HCEC 1CT (cell line): ENCODE data around the gene PTH2.
"Not testable (repeated sequence)": the region's sequence is repeated elsewhere in the genome, so short reads cannot be mapped to it uniquely, and the experiment has no call there.

Source experiments
- DNase-seq: peaks from one replicate; pipeline ENCODE4 v3.0.0-alpha.2; 2017

PTH2 gene

DNA sequence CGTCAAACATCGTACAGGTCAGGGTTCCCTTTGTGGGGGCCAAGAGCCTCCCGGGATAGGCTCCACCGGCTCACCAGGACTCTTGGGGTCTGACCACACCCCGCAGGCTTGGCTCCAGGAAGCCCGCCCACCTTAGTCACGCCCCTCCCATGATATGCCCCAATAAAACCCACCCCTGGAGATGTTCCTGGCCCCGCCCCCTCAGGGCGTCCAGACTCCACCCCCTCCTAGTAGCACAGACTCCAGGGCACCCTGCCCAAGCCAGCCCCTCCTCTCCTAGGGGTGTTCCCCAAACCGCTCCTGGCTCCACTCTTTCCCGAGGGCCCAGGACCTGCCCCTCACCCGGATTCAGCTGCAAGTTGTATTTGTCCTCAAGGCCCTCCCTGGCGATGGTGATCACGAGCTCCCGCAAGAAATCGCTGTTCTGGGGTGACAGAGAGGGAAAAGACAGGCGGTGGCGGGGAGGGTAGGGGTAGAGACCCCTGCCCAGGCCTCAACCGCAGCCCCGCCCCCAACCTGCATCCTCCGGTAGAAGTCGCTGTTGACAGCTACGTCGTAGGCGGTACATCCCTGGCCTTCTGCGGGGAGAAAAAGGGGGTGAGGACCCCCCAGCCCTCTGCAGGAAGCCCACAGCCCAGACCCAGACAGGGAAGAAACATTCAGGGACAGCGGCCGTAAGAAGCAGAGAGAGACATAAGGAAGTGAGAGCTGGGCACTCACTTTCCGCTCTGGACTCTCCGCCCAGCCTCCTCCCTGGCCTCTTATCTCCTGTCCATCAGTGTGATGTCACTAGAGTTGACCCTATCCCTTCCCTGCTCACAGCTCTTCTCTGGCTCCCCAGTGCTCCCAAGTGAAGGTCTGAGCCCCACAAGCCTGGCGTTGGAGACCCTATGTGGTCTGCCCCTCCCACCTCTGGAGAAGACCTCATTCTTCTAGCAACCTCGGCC, 24.5 kb upstream of the PTH2 start:
- no peak for DNase-seq

DNA sequence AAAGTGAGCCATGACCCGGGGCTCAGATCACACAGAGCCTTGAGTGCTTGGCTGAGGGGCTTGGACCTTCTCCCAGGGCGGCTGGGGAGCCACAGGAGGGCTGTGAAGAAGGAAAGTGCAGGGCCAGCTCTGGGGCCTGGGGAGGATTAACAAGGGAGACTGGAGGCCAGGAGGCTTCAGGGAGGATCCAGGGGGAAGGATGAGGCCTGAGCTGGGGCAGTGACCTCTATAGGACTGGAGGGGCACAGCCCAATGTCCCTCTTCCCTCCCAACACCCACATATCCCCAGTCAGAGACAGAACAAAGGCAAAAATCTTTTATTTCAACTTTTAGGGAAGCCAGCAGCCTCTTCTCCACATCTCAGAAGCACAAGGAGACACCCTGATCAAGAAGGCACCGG, 22.8 kb upstream of the PTH2 start:
- no peak for DNase-seq

DNA sequence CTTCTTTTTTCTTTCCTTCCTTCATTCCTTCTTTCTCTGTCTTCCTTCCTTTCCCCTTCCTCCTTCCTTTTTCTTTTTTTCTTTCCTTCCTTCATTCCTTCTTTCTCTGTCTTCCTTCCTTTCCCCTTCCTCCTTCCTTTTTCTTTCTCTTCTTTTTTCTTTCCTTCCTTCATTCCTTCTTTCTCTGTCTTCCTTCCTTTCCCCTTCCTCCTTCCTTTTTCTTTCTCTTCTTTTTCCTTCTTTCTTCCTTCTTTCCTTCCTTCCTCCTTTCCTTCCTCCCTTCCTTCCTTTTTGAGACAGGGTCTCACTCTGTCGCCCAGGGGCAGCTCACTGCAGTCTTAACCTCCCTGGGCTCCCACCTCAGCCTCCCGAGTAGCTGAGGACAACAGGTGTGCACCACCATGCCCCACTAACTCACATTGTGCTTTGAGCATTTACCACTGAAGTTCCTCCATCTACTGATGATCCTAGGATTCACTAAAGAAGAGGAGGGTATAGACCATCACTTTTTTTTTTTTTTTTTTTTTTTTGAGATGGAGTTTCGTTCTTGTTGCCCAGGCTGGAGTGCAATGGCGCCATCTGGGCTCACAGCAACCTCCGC, 21.0 kb upstream of the PTH2 start:
- not testable (repeated sequence) for DNase-seq

DNA sequence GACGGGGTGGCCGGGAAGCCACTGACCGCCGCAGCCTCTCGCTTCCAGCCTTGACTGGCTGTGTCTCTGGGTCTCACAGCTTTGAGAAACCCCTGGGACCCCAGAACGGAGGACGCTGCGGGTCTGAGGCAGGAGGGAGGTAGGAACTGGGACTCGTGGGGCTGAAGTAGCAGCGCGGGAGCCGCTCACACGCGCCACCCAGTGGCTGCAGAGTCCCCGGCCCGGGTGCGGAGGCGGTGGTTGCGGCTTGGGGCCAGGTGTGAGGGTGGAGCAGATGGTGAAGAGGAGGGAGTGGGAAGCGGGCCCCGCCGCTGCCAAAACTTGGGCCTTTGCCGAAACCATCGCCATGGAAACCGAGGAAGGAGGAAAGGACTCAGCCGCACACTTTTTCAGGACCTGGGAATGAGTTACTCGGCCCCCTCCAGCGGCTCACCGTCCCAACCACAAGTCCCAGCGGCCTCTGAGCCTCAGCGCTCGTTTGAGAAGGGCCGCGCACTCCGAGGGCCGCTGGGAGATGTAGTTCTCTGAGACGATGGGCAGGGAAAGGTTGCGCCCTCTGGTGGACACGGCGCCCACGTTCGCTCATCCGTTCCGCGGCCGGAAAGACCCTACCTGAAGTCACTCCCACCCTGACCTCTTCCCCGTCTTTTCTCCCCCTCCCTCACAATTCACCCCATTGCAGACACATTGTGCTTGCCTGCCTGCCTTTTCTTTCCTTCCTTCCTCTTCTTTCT, 20.3 kb upstream of the PTH2 start:
- DNase-seq: peak; percentile 94

DNA sequence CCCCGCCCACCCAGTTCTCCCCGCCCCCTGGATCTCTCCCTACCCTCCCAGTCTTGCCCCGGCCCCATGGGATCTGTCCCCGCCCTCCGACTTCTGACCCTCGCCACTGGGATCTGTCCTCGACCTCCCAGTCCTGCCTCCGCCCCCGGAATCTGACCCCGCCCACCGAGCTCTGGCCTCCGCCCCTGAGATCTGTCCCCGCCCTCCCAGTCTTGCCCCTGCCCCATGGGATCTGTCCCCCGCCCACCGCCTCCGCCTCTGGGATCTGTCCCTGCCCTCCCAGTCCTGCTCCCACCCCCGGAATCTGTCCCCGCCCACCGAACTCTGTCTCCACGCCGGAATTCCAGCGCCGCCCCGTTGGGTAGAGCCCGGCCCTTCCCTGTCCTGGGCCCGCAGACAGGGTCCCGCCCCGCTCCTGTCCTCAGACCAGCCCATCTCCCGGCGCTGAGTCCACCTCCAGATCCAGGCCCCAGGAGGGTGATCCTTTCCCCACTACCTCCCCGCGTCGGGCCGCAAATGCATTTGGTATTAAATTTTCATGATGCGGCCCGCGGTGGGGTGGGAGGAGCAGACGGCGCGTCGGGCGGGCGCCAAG, 19.6 kb upstream of the PTH2 start:
- DNase-seq: peak; percentile 86

DNA sequence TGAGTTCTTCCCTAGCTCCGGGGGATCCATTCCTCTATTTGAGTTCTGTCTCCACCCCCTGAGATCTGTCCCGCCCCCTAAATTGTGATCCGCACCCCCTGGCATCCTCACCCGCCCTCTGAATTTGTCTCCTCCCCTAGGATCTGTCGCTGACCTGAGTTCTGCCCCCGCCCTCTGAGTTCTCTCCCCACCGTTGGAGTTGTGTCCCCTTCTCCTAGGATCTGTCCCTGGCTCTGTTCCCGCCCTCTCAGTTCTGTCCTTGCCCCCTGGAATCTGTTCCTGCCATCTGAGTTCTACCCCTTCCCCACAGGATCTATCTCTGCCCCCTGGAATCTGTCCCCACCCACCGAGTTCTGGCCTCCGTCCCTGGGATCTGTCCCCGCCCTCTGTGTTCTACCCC, 19.1 kb upstream of the PTH2 start:
- peak; percentile 5 for DNase-seq

DNA sequence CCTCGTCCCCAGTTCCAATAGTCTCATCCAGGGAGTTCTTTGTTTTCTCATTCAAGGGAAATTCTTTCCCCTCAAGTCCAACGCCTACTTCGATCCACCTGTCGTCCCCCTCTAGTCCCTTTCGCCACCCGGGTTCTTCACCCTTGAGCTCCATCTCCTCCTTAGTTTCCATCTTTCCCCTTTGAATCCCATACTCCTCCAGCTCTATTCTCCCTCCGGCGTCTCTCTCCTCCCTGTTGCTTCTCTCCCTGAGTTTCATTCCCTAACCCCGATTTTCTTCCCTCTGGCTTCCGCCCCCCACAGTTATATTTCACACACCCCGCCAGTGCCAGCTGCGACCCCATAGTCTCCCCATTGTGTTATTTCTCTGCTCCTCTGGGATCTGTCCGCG, 18.7 kb upstream of the PTH2 start:
- no peak for DNase-seq

DNA sequence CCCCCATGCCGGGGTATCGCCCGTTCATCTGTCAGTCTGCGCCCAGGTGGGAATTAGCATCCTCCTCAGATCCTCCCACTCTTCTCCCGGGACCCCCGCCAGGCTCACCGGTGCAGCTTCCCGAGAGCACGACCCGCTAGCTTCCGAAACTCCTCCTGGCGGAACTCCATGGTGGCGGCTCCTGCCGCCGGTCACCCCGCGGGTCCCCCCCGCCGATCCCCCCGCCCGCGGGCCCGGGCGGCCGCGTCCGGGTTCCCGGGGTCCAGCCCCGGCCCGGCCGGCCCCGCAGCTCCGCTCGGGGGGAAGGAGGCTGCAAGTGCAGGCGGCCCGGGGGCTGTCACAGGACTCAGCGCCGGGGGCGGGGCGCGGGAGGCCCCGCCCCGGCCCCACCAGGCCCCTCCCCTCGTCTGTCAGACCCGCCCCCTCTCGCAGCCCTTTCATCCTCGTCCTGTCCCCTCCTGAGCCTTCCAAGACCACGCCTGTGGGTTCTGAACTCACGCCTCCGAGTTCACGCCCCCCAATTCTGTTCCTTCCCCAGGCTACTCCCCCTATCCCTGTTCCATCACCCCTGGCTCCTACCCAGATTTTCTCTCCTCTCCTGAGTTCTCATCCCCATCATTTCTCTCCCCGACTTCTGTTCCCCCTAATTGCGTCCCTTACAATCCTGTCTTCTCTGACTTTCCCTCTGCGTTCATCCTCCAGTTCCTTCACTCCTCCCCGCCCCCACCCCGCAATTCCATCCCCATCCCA, 18.1 kb upstream of the PTH2 start, which contains the start of gene SLC17A7:
TSS of gene SLC17A7 (minus strand) at position 318 of the 750 bp plus-strand sequence. CDS start at position 170, 148 bp downstream.
- no peak for DNase-seq

DNA sequence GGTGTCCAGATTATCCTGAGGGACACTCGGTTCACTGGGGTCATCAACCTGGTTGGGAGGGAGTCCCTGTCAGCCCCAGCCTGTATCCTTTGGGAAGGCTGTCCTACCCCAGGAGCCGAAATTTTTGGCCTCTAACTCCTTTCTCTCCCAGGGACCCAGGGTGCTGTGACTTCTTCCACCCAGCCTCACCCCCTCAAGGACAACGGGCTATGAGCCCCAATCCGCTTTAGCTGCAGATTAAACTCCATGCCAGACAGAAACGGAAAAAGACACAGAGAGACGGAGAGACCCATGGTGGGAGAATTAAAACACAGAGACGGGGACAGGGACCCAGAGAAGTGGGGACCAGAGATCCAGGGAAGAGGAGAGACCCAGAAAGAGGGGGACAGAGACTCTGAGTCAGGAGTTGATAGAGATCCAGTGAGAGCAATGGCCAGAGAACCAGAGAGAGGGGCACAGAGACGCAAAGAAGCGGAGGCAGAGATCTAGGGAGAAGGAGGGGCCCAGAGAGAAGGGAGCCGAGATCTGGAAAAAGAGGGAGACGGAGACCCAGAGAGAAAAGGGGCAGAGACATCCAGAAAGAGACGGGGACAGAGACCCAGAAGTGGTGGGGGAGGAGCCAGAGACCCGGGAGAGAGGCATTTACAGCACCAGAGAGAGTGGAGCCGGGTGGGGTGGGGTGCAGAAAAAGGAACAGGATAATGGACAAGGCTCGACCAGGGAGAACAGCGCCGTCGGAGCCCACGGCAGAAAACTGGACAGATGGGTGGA, 17.4 kb upstream of the PTH2 start:
- no peak for DNase-seq

DNA sequence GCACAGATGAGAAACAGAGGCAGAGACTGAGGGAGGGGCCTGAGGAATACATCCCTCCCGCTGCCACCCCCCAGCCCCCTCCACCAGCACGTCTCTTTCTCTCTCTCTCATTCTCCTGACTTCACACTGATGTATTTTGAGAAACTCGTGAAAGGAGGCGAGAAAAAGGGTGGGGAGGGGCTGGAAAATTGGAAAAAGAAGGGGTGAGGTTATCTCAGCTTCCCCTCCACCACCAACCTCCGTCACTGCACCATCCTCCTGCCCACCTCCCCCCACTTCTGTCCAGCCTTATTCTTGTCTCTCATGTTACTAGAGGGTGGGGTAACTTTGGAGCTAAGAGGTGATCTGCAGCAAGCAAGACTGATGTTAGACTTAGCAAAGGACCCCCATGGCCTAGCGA, 16.6 kb upstream of the PTH2 start:
- DNase-seq: no peak

DNA sequence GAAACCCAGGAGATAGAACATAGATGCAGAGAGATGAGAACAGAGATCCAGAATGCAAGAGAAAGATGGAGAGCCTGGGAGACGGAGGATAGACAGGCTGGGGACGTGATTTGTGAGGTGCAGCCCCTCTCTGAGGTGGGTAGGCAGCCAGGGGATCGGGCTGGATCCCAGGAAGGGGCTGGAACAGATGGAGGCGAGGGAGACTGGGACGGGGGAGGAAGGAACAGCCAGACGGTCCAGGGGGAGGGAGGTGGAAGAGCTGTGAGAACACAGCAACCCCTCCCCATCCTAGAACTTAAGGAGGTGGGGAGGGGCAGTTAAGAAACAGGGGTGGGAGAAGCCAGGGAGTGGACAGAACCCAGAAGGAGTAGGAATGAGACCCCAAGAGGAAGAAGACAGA, 15.0 kb upstream of the PTH2 start:
- DNase-seq: no peak

DNA sequence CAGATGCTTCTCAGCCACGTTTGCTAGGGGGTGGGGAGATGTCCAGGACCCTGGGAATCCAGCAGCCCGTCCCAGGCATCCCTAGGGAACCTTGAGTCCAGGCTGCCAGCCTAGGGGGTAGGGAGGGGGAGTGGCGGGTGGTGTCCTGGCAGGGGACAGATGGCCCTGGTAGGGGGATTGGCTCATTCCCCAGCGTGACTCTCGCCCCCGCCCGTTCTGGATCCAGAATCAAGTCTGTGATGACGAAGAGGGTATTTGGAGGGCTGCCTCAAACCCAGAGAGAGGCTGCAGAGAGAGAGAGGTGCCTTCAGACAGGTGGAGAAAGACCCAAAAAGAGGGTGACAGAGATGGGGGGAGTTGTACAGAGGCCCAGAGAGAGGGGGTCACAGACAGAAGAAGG, 14.0 kb upstream of the PTH2 start:
- no peak for DNase-seq

DNA sequence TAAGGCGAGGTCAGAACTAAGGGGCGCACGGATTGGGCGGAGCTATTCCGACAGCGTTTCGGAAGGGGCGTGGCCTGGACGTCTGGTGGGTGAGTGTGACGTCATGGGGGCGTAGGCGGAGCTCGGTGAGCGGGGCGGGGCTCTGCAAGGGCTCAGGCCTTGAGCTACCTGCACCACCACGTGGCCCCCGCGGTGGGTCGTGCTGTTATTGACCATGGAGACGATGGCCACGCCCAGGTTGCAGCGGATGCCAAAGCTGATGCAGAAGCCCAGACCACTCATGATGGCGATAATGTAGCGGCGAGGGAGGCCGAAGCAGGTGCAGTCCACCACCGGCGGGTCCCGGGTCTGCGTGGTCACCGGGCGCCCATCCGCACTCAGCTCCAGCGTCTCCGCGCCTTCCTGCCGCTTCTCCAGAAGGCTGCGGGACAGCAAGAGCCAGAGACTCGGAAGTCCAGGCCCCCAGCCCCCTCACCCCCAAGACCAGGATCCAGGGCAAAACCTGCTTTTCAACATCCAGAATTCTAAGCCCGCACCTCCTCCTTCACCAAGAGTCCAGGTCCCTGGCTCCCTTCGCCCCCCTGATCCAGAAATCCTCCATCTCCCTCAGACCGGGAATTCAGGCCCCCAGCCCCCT, 13.3 kb upstream of the PTH2 start:
- DNase-seq: no peak

DNA sequence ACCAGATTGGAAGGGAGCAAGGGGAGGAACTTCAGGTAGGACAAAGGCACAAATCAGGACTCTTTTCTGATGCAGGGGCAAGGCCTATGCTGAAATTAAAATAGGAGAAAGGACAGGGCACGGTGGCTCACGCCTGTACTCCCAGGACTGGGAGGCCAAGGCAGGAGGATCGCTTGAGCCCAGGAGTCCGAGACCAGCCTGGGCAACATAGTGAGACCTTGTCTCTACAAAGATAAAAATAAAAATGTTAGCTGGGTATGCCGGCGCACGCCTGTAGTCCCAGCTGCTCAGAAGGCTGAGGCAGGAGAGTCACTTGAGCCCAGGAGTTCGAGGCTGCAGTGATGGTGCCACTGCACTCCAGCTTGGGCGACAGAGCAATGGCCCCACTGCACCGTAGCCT, 12.4 kb upstream of the PTH2 start:
- no peak for DNase-seq

DNA sequence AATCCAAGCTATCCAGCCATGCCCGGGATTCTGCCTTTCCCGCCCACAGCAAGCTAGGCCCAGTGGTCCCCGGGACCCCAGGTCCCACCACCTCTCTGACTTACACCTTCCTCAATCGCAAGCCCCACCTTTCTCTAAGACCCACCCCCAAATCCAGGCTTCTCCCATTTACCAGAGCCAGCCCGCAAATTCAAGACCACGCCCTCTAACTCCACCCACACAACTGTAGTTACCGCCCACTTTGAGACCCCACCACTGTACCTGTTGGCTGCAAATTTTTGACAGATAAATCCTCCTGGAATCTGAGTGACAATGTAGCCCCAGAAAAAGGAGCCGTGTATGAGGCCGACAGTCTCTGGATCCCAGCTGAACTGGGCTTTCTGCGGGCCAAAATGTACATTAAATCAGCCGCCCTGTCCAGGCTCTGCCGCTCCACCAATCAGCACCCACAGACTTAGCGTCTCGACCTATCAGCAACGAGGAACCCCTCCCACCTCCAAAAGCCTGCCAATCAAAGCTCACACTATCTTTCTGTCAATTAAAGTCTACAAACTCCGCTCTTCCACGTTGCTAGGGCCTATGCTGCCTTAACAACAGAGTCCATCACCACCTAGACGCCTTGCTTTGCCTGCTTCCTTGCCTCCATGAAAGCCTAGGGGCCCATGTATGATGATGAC, 11.8 kb upstream of the PTH2 start:
- DNase-seq: no peak

DNA sequence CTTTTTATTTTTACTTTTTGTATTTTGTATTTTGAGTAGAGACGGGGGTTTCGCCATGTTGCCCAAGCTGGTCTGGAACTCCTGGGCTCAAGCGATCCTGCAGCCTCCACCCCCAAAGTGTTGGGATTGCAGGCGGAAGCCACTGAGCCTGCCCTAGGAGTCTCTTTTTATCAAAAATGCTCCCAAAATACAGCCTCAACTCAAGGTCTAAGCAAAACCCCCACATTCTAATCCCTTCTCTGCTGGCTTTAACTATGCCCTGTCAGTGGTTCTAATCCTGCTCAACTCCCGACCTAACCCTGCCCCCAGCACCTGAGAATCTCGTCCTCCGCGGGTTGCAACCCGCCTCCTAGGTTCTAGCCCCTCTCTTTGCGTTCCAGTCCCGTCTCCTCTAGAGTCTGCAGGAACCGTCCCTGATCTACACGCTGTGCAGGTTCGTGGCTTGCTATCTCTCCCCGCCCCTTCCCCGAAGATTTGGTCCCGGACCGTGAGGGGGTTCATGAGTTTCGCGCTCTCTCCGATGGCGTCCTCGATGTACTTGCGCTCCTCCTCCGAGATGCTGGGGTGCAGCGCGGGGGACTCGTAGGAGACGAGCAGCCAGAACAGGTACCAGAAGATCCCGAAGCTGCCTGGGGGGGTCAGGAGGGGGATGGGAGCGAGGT, 10.1 kb upstream of the PTH2 start:
- no peak for DNase-seq

DNA sequence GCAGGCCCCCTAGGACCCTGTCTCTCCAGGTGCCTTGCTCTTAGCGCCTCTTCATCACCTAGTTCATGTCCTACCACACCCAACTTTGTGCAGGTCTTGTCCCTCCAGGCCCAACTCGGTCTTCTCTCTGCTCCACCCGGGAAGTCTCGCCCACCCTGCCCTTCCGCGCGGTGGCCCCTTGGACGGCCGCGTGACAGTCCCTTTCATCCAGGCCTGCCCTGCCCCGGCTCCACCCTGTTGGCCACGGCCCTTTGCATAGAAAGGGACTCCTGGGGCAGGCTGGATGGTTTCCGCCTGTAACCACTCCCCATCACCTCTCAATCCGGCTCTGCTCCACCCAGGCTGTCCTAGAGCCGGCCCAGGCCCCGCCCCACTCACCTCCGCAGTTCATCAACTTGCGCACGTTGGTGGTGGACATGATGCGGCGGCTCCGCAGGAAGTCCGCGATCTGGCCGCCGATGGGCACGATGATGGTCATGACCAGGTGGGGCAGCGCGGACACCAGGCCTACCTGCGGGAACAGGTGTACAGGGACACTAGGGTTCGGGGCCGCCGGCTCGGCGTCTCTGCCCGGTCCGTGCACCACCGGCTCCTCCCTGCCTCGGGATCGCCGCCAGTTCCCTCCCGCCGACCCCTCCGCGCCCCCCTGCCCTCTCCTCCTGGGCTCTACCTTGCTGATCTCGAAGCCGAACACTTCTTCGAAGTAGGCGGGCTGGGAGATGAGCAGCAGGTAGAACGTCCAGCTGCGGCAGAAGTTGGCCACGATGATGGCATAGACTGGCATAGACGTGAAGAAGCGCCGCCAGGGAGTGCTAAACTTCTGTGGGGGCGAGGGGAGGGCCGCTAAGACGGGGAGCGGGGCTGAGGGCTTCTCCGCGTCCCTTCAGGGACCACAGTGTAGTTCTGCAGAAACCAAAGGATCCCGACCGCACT, 9.2 kb upstream of the PTH2 start:
- DNase-seq: no peak

DNA sequence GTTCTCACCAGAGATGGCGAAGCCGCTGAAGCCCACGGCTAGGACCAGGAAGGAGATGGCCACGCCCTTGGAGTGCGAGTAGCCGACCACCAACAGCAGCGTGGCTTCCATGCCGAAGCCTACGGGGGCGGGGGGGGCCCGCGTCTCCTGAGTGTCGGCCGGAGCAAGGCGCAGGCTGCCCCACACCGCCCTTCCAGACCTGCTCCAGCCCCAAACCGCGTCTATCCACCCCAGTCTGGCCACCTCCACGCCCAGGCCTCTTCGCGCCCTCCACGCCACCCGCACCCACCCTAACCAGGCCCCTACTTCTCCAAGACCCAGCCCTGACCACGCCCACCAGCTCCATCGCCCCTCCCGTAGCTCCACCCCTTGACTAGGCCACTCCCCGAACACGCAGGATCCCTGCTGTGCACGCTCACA, 8.1 kb upstream of the PTH2 start:
- no peak for DNase-seq
